Panc1 (cell line): ENCODE results near the gene PARP16. TPM values are rescaled to one million over a fixed set of nuclear protein-coding genes. Genes with fewer than 3 reads are reported as not detected.

ENCODE experiments used
- ATAC-seq: fragments of 200-7000 bp; cut with Tn5 transposase; 2 replicates; pipeline ENCODE4 v1.9.1; 2020; ENCODE audit warnings: mild to moderate bottlenecking, moderate library complexity
- BruUV-seq: library from RNA; stranded (reverse); fragments of 400-500 nt; replicated peaks from 2 replicates; lab custom pipeline; 2021; lab: Mats Ljungman, UMichigan
- CTCF ChIA-PET: fragments of 300-600 bp; sonication (Branson Sonifier 250); formaldehyde crosslinking; loops from one replicate; lab custom pipeline; 2022; ENCODE audit warnings: antibody characterized with exemption; lab: Charles Lee
- POLR2A ChIA-PET: fragments of 300-600 bp; sonication (Branson Sonifier 250); formaldehyde crosslinking; loops from one replicate; lab custom pipeline; 2022; ENCODE audit warnings: antibody characterized with exemption; lab: Charles Lee
- DNase-seq: peaks from one replicate; pipeline ENCODE4 v3.0.0-alpha.2; 2010; ENCODE audit warnings: low read depth, low spot score
- H3K27ac ChIP-seq: 2 replicates; pipeline ENCODE4 v1.5.1; 2011; ENCODE audit warnings: mild to moderate bottlenecking, low read length, inconsistent platforms
- H3K27me3 ChIP-seq: fragments of 200-500 bp; sonication (Bioruptor generic); 2 replicates; pipeline ENCODE4 v1.6.0; 2014; ENCODE audit warnings: low read length, inconsistent platforms; ENCODE audit not compliant: control insufficient read depth, insufficient read depth
- H3K36me3 ChIP-seq: fragments of 200-500 bp; sonication (Bioruptor generic); 2 replicates; pipeline ENCODE4 v1.5.1; 2014; ENCODE audit warnings: inconsistent platforms, mild to moderate bottlenecking, low read length, moderate library complexity; ENCODE audit not compliant: control insufficient read depth, insufficient read depth
- H3K4me1 ChIP-seq: 2 replicates; pipeline ENCODE4 v1.5.1; 2011; ENCODE audit warnings: inconsistent platforms, mild to moderate bottlenecking, low read length, moderate library complexity; ENCODE audit not compliant: control insufficient read depth, insufficient read depth
- H3K4me3 ChIP-seq, 2 experiments: 2 replicates each; pipeline ENCODE4 v1.5.1; 2011 to 2012; ENCODE audit warnings: low read depth in 2 of 2, low read length in 2 of 2, mild to moderate bottlenecking in 2 of 2, inconsistent platforms in 1 of 2, moderate library complexity in 1 of 2
- H3K9me3 ChIP-seq: fragments of 200-500 bp; sonication (Bioruptor generic); 2 replicates; pipeline ENCODE4 v1.5.1; 2014; ENCODE audit warnings: low read depth, mild to moderate bottlenecking, inconsistent platforms, low read length, moderate library complexity; ENCODE audit not compliant: control insufficient read depth, insufficient read depth
- CTCF ChIP-seq: fragments of 450-650 bp; IDR thresholded peaks from 2 replicates; pipeline ENCODE4 v1.5.1; 2017; ENCODE audit warnings: mild to moderate bottlenecking
- POLR2AphosphoS5 ChIP-seq: IDR thresholded peaks from 2 replicates; pipeline ENCODE4 v1.6.1; 2012; ENCODE audit warnings: mild to moderate bottlenecking, low read depth, low read length, moderate library complexity
- SIN3A ChIP-seq: IDR thresholded peaks from 2 replicates; pipeline ENCODE4 v1.6.1; 2012; ENCODE audit warnings: low read depth, mild to moderate bottlenecking, low read length, moderate library complexity, borderline replicate concordance; ENCODE audit not compliant: insufficient read depth
- TCF7L2 ChIP-seq: IDR thresholded peaks from 2 replicates; pipeline ENCODE4 v1.6.1; 2011; ENCODE audit warnings: mild to moderate bottlenecking, low read depth, low read length, inconsistent platforms
- in situ Hi-C: cut with HindIII; loops from 2 replicates; pipeline ENCODE4 v1.10.0; 2016; ENCODE audit warnings: low sequenced_read_pairs, low pct_unique_long_range_greater_than_20kb
- intact Hi-C: fragments of 100-400 bp; cut with micrococcal nuclease; formaldehyde crosslinking; loops from one replicate; pipeline ENCODE4 v1.10.0; 2022; ENCODE audit not compliant: unreplicated experiment
- total RNA-seq: library from RNA; stranded (reverse); gene quantifications from one replicate; pipeline ENCODE4 v1.2.1, GENCODE V29; 2021; ENCODE audit not compliant: unreplicated experiment
- TF ChIP-seq, protein P1 (sequence below), 2 experiments: IDR thresholded peaks; 2 replicates each; pipeline ENCODE4 v1.6.1; 2011 to 2012; ENCODE audit warnings: low read depth in 2 of 2, control low read depth in 1 of 2, low read length in 1 of 2, mild to moderate bottlenecking in 1 of 2, moderate library complexity in 1 of 2; ENCODE audit not compliant: insufficient read depth in 1 of 2

PARP16 gene
- total RNA-seq, 1 experiment from 2014 or later: 15.4 TPM

DNA sequence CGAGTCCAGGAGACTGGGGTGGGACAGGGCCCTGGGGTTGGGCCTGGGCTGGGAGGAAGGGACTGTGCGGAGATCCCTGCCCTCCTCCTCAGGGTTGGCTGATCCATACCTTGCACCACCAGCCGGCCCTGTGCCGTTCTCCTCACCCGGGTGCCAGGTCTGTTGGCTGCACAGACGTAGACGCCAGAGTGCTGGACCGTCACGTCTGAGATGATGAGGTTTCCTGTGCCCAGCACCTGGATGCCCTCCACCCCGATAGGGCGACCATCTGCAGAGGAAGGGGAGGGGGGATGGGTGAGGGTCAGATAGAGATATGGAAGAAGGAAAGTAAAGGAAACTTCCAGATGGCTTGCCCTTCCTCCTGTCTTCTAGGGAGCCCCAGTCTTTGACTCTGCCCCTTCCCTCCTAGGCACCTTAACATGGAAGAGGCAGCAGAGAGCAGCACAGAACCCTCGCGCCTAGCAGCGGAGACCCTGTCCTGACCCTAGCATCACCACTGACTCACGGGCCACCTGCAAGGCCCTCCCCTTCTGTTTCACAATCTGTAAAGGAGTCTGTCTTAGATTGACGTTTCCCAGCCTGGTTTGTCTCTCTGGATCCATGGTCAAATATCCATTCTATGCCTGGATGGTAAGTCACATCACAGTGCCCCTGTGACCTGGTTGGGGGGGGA, 46.6 kb upstream of the PARP16 start:
- intact Hi-C loops: no loop called here

DNA sequence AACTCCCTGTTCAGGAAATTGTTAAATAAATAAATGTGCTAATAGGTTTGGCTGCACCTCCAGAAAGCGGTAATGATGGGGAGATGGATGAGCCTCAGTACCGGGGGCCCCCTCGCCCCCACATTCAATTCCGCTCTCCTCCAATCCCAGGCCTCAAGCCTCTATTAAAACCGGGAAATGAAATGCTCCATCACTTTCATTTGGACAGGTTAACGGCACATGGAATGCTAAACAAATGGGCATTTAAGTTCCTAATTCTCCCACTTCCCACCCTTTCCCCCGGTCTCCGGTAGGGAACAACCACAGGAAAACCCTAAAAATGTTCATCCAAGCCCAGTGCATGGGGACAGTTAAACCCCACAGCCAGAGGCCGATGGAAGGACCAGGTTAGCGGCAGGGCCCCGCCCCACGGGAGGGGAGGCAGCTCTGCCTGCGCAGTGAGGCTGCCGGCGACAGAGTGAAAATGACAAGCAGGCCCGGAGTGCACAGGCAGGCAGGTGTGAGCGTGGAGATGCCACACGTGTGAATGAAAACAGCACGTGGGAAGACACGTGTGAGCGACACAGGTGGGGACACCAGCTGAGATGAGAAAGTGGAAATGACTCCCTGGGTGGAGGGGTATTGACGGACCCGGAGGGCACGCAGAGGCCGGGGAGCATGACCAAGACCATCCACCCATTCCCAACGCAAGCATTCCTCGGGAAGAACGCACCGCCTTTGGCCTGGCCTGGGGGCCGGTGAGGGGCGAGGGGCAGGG, 45.9 kb upstream of the PARP16 start:
- H3K36me3 ChIP-seq: no peaks in the 10 kb centered on the region
- TF ChIP-seq TCF7L2: no peak
- TF ChIP-seq CTCF: no peak
- TF ChIP-seq SIN3A: no peak
- TF ChIP-seq, protein P1, sequence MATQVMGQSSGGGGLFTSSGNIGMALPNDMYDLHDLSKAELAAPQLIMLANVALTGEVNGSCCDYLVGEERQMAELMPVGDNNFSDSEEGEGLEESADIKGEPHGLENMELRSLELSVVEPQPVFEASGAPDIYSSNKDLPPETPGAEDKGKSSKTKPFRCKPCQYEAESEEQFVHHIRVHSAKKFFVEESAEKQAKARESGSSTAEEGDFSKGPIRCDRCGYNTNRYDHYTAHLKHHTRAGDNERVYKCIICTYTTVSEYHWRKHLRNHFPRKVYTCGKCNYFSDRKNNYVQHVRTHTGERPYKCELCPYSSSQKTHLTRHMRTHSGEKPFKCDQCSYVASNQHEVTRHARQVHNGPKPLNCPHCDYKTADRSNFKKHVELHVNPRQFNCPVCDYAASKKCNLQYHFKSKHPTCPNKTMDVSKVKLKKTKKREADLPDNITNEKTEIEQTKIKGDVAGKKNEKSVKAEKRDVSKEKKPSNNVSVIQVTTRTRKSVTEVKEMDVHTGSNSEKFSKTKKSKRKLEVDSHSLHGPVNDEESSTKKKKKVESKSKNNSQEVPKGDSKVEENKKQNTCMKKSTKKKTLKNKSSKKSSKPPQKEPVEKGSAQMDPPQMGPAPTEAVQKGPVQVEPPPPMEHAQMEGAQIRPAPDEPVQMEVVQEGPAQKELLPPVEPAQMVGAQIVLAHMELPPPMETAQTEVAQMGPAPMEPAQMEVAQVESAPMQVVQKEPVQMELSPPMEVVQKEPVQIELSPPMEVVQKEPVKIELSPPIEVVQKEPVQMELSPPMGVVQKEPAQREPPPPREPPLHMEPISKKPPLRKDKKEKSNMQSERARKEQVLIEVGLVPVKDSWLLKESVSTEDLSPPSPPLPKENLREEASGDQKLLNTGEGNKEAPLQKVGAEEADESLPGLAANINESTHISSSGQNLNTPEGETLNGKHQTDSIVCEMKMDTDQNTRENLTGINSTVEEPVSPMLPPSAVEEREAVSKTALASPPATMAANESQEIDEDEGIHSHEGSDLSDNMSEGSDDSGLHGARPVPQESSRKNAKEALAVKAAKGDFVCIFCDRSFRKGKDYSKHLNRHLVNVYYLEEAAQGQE (IDR thresholded peaks at IDR 0.05; ENCODE audit: insufficient read depth in 1 of 2, low read depth in 2 of 2, low read length in 1 of 2): no peak
- TF ChIP-seq POLR2AphosphoS5: no peak
- DNase-seq (no peak), ATAC-seq (no peak)
- in situ Hi-C loops (no loop called here), intact Hi-C loops (no loop called here)
- no peaks in the 10 kb centered on the region for H3K27me3 ChIP-seq
- no peak overlapping the region for H3K4me3 ChIP-seq
- POLR2A ChIA-PET: no interaction called here
- no TSS peak for BruUV-seq
- no peaks in the 10 kb centered on the region for H3K4me1 ChIP-seq
- CTCF ChIA-PET: no interaction called here
- no peaks in the 10 kb centered on the region for H3K9me3 ChIP-seq
- no peak overlapping the region for H3K27ac ChIP-seq

More for the DNA sequence above, 46.6 kb upstream of the PARP16 start:
- ATAC-seq (no peak), DNase-seq (no peak)
- TF ChIP-seq, protein P1 (IDR thresholded peaks at IDR 0.05; ENCODE audit: insufficient read depth in 1 of 2, low read depth in 2 of 2, low read length in 1 of 2): no peak
- no peak for TF ChIP-seq CTCF
- no peak for TF ChIP-seq TCF7L2
- TF ChIP-seq POLR2AphosphoS5: no peak
- H3K4me3 ChIP-seq: no peak overlapping the region
- BruUV-seq: no TSS peak
- H3K36me3 ChIP-seq: no peaks in the 10 kb centered on the region
- no peaks in the 10 kb centered on the region for H3K9me3 ChIP-seq
- in situ Hi-C loops: no loop called here
- H3K4me1 ChIP-seq: no peaks in the 10 kb centered on the region
- no peak overlapping the region for H3K27ac ChIP-seq
- ChIA-PET CTCF (no interaction called here), POLR2A (no interaction called here)
- H3K27me3 ChIP-seq: no peaks in the 10 kb centered on the region
